IMR-90 (cell line): ENCODE results near the gene POU6F1.

Experiments
- CEBPB ChIP-seq: IDR thresholded peaks from 2 replicates; pipeline ENCODE4 v1.6.1; 2012; ENCODE audit warnings: low read depth, low read length, improper control_type of control experiment
- CTCF ChIP-seq: conservative IDR thresholded peaks from 2 replicates; pipeline ENCODE4 v1.5.1; 2012; ENCODE audit warnings: mild to moderate bottlenecking, low read depth, low read length, improper control_type of control experiment
- MAFK ChIP-seq: IDR thresholded peaks from 2 replicates; pipeline ENCODE4 v1.6.1; 2012; ENCODE audit warnings: low read depth, low read length, improper control_type of control experiment
- MAZ ChIP-seq: IDR thresholded peaks from 2 replicates; pipeline ENCODE4 v1.6.1; 2012; ENCODE audit warnings: low read depth, mild to moderate bottlenecking, low read length, improper control_type of control experiment, moderate library complexity, borderline replicate concordance
- MXI1 ChIP-seq: IDR thresholded peaks from 2 replicates; pipeline ENCODE4 v1.6.1; 2012; ENCODE audit warnings: low read depth, mild to moderate bottlenecking, low read length, moderate library complexity, borderline replicate concordance
- NFE2L2 ChIP-seq: fragments of 150-350 bp; IDR thresholded peaks from 2 replicates; pipeline ENCODE4 v1.6.1; 2016; ENCODE audit warnings: low read depth, mild to moderate bottlenecking, low read length
- POLR2A ChIP-seq: IDR thresholded peaks from 2 replicates; pipeline ENCODE4 v1.6.1; 2012; ENCODE audit warnings: mild to moderate bottlenecking, low read depth, low read length
- RAD21 ChIP-seq: IDR thresholded peaks from 2 replicates; pipeline ENCODE4 v1.6.1; 2012; ENCODE audit warnings: low read length, improper control_type of control experiment
- RCOR1 ChIP-seq: IDR thresholded peaks from 2 replicates; pipeline ENCODE4 v1.6.1; 2012; ENCODE audit warnings: mild to moderate bottlenecking, low read length, improper control_type of control experiment; ENCODE audit not compliant: insufficient replicate concordance
- RFX5 ChIP-seq: IDR thresholded peaks from 2 replicates; pipeline ENCODE4 v1.8.0; 2012; ENCODE audit warnings: low read depth, mild to moderate bottlenecking, low read length, moderate library complexity
- USF2 ChIP-seq: fragments of 150-350 bp; IDR thresholded peaks from 2 replicates; pipeline ENCODE4 v1.6.1; 2017; ENCODE audit warnings: mild to moderate bottlenecking, antibody characterized with exemption, low read length, low read depth
- TF ChIP-seq, protein P1 (sequence below): fragments of 150-350 bp; IDR thresholded peaks from 2 replicates; pipeline ENCODE4 v1.6.1; 2016; ENCODE audit warnings: low read depth, mild to moderate bottlenecking, low read length, moderate library complexity, borderline replicate concordance

DNA sequence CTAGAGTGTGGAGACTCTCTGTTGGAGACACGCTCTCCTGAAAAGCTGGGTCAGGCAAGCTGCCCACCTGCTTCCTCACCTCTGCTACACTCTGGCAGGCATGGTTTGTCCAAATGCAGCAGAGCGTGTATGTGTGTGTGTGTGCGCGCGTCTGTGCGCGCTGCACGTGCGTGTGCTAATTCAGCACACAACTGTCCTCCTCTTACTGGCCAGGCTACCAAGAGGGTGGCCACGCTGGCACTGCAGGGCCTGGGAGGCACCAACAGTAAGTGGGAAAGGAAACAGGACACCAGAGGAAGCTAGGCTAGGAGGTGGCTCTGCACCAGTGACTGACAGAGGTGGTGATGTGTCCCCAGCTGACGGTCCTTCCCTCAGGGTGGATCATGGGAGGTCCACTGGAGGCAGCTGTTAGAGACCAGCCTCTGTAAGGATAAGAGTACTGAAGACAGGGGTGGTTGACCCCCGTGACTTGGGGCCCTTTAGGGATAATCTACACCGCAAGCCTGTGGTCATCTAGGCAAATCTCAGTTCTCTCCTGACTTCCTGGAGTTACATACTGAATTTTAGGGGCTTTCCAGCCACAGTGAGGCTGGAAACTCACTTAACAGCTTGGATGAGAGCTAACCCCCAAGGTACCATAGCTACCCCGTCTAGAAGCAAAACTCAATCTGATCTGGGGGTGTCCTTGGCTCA, 29.4 kb downstream of the POU6F1 start:
- TF ChIP-seq CTCF = no peak
- TF ChIP-seq CEBPB = no peak
- no peak for TF ChIP-seq POLR2A
- no peak for TF ChIP-seq MXI1
- no peak for TF ChIP-seq MAFK
- TF ChIP-seq RAD21 = no peak
- TF ChIP-seq USF2 = no peak
- TF ChIP-seq RCOR1 = no peak
- no peak for TF ChIP-seq RFX5
- TF ChIP-seq, protein P1, sequence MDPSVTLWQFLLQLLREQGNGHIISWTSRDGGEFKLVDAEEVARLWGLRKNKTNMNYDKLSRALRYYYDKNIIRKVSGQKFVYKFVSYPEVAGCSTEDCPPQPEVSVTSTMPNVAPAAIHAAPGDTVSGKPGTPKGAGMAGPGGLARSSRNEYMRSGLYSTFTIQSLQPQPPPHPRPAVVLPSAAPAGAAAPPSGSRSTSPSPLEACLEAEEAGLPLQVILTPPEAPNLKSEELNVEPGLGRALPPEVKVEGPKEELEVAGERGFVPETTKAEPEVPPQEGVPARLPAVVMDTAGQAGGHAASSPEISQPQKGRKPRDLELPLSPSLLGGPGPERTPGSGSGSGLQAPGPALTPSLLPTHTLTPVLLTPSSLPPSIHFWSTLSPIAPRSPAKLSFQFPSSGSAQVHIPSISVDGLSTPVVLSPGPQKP = no peak
- TF ChIP-seq NFE2L2 = no peak
- no peak for TF ChIP-seq MAZ
